Stomach (tissue), 4 donors: Measurements from ENCODE around the gene ATG16L2.

Experiments used
- CTCF ChIP-seq, 7 experiments: fragments of 450-650 bp in 4 of 7; fragments of 200-600 bp in 3 of 7; sonication (generic) in 3 of 7; IDR thresholded peaks; one replicate each; pipeline ENCODE4 v1.5.1; 2016 to 2019; ENCODE audit warnings: antibody characterized with exemption in 7 of 7, control low read depth in 2 of 7, mild to moderate bottlenecking in 1 of 7
- POLR2A ChIP-seq, 4 donors: fragments of 450-650 bp; IDR thresholded peaks; one replicate each; pipeline ENCODE4 v1.6.1; 2016; ENCODE audit warnings: antibody characterized with exemption in 4 of 4, control low read depth in 2 of 4, mild to moderate bottlenecking in 1 of 4, moderate library complexity in 1 of 4
- POLR2AphosphoS5 ChIP-seq, 3 donors: sonication (generic); formaldehyde crosslinking; IDR thresholded peaks; one replicate each; pipeline ENCODE4 v1.6.1; 2016; ENCODE audit warnings: antibody characterized with exemption in 3 of 3

- no peak for TF ChIP-seq CTCF (IDR thresholded peaks at IDR 0.05)
- no peak for TF ChIP-seq POLR2AphosphoS5 (IDR thresholded peaks at IDR 0.05)
- no peak for TF ChIP-seq POLR2A (IDR thresholded peaks at IDR 0.05)
Observed at GRCh38 chr11:72863091-72863490, 48.9 kb downstream of the ATG16L2 start.
